ENCODE data around the gene SERPINE2. TPM values are rescaled to one million over a fixed set of nuclear protein-coding genes. Genes with fewer than 3 reads are reported as not detected.

Gene SERPINE2, protein sequence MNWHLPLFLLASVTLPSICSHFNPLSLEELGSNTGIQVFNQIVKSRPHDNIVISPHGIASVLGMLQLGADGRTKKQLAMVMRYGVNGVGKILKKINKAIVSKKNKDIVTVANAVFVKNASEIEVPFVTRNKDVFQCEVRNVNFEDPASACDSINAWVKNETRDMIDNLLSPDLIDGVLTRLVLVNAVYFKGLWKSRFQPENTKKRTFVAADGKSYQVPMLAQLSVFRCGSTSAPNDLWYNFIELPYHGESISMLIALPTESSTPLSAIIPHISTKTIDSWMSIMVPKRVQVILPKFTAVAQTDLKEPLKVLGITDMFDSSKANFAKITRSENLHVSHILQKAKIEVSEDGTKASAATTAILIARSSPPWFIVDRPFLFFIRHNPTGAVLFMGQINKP
- total RNA-seq: 10.9 TPM

DNA sequence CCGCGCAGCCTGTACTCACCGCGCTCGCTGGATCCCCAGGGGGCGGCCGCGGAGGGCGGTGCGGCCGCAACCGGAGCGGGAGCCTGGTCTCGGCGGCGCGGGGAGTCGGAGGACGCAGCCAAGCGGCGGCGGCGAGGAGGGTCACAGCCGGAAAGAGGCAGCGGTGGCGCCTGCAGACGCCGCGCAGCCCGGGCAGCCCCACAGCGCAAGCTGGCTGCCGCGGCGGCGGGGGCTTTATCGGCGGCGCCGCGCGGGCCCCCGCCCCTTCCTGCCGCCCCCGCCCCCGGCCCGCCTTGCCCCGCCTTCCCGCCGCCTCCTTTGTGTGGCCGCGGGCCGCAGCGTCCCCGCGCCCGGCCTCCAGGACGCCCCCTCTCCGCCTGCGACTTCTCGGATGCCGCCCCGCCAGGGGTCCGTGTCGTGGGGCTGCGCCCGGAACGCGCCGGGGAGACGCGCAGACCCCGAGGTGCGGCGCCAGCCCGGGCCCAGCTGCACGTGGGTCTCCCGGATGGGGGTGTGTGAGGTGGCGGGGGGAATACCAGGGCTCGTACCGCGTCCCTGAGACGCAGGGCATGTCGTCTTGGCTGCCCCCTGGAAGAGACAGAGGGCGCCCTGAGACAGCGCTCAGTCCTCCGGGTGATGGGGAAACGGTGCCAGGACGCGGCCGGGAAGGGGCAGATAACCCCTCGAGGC is at the start of gene SERPINE2:
Gene SERPINE2, minus strand, starts transcription at position 207 of the 690 bp plus-strand sequence. CDS start 37,386 bp downstream, outside the sequence.
- DNase-seq (ENCODE audit: low spot score): peak; percentile 53

DNA sequence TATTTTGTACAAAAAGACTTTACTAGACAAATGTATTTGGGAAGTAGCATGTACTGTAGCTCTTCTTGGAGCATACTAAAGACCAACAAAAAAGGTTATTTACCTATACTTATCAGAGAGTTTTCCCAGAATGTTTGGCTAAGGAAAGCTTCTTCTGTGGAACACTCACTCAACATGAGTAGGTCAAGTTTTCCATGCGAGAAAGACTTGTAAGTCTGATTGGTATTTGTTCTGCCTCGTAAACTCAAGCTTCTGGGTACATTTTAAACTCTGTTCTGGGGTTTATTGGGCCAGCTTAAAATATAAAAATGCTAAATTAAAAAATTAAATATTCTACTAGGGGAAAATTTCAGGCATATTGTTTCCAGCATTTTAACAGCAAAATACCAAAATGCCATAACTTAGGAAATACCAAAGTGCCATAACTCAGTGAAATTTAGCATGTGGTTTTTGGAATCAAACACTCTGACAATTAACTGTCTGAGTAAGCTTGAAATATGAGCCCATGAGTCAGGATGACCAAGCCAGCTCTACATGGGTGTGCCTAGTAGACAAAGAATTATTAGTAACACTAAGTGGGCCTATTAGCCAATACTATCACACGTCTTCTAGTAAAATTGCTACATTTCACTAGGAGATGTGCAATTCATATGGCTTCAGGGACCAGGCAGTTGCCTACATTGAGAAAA is 47.3 kb upstream of the SERPINE2 start:
- DNase-seq (ENCODE audit: low spot score): no peak

DNA sequence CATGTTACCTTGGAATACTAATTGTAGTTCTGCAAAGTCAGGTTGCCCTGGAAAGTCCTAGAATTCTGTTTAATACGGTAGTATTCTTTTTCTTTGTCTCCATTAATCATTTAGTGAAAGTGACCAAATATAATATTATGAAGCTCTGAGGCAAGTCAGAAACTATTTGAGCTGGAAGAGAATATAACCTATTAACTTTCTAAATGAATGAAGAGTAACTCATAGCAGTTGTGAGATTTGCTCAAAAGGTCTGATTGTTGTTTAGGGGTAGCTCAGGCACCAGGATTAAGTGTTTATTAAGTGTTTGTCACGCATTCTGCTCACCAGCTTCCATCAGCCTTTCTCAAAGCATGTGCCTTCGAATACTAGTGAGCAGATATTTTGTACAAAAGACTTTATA is 46.7 kb upstream of the SERPINE2 start:
- no peak for DNase-seq (ENCODE audit: low spot score)

DNA sequence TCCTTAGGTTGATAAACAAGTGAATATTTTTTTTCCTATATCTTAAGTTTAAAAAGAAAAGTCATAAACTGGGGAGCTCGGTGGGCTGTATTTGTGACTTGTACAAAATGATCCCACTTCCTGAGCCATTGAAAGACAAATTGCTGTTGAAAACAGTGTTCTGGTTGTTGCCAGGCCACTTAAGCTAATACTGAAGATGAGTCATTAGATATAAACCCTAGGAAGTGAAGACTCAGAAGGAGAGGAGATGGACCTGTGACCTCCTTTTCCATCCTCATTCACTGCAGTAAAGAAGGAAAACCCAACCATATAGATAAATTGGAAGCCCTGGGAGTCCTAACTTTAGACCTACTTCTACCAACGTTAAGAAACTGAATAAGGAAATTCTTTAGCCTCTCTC is 46.2 kb upstream of the SERPINE2 start:
- no peak for DNase-seq (ENCODE audit: low spot score)

DNA sequence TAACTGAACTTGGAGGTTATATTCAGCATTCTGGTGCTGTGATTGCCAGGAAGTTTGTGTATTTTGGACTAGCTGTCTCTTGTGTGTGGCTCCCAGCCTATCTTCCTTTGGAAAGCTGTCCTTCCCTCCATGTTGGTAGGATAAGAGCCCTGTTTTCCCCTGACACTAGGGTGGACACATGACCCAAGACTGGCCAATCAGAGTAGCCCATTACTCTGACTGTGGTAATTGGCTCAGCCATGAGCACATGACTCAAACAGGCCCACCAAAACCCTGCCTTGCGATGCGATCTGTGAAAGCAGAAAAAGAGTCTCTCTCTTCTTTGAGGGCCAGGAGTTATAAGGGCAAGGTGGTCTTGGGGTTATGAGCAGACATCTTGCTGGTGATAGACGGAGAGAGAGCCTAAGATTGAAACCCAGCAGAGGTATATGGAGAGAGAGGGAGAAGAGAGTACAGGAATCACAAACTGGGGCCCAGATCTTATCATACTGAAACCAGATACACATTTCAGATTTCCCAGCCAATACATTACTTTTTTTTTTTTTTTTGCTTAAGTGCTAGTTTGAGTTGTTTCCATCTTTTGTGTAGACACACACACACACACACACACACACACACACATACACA is 45.3 kb upstream of the SERPINE2 start:
- no peak for DNase-seq (ENCODE audit: low spot score)

DNA sequence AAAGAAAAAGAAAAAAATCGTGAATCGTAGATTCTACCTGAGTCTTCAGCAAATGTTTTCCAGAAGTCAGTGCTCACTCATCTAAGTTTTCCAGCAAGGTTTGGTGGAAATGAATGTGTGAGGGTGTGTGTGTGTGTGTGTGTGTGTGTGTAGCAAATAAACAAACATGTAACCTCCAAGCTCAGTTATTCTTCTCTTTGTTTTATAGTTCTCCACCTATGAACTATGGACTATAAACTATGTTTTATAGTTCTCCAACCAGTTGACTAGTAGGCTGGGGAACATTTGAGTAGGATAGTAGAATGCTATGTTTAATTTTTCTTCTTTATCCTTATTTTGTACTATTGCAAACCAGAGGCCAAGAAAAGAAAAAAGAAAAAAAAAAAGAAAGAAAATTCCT is 44.6 kb upstream of the SERPINE2 start:
- no peak for DNase-seq (ENCODE audit: low spot score)

DNA sequence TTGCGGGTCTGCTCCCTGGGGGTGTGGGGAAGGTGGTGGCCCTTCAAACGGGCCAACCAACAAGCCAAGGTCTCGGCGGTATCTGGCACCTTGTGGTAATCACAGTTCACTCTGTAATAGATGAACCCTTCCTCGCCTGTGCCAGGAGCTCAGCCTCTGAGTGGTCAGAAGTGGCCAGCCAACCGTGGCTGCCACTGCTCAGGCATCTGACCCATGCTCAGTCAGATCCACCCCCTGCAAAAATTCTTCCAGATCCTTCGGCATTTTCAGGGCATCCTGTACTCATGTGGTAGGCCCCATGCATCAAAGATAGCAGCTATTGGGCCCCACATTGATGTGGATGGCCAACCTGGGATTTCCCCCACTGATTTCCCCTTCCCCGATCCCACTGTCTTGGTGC is 39.6 kb upstream of the SERPINE2 start:
- DNase-seq (ENCODE audit: low spot score): no peak

DNA sequence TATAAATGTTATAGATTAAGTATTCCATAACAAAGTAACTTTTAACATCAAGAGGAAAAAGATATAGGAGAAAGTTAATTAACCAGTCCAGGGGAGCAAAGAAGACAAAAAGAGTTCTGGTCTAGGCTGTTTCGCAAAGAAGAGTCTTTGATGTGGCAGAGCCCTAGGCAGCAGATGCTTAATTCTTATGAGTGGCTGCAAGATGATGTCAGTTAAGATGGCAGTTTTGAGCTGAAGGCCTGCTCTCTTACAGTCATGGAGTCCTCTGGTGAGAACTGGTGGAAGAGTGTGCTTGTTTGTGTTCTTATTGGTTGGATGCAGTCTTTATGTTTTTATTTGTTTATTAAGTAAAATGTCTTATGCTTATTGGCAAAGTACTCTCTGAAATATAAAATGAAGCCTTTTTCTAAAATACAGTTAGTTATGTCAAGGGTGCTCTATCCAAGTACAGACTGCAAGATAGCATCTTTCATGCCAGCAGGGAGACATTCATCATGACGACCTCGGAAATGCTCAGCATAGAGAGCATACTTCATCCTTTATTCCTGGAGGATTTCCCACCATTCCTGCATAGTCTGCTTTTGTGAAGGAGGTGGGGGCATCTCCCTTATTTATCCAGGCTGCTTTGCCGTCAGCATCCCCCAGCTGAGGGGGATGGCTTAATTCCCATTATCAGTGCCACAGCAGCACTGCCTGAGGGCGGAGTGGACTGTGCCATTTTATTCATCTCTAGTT is 38.9 kb upstream of the SERPINE2 start:
- DNase-seq (ENCODE audit: low spot score): no peak

DNA sequence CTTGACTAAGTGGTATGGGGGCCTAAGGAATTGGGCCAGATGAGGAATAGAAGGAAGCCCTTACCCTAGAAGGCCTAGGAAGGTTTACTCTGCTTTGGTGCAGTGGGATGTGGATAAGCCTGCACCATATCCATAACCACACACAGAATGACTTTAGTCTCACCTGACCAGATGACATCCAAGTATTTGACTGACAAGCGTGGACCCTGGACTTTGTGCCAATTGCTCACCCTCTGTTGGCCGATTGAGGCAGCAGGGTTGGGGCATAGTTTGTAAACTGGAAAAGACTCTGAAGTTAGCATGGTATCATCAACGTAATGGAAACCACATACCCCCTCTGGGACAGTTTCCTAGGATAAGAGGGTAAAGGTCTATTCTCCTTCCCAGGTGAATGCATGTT is 36.5 kb upstream of the SERPINE2 start:
- no peak for DNase-seq (ENCODE audit: low spot score)

DNA sequence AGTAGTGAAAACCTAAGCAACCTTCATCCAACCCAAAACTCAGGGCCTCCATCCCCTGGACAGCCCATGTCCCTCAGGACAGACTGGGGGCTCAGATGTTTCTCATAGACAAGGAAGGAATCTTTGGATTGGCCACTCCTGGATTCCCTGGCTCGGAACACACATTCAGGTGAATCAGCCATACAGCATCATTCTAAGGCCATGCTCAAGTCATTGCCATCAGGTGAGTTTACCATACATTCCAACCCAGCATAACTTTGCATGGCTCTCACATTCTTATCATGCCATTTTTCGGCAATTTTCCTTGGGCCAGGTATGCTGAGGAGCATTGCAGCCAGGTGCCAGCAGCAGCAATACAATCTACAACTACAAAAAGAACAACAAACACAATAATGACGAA is 34.6 kb upstream of the SERPINE2 start:
- no peak for DNase-seq (ENCODE audit: low spot score)

DNA sequence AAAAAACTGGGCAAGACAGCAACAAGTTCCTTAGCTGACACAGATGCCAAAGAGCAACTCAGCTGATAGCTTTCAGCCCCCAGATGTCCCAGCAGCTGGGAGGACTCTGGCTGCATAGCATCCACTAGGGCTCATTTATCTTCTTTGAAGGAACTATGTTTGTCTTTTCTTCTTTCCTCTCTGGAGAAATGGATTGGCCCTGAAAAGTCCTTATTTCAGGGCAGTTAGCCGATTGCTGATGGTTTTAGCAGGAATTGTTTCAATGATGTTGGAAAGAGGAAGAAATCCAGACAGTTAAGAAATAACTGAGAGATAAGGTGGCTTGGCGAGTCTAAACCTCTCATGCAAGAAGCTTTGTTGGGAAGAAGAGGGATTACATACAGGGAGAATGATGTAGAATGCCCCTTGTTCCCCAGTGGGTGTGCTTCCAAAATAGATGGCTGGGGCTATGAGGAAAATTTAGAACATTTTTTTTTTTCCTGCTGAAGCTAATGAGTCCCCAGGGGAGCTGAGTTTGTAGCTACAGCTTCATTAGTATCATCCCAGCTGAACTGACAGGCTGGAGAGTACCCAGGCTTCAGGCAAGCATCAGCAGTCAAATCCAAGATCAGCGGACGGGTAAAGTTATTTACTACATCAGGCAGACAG is 33.6 kb upstream of the SERPINE2 start:
- no peak for DNase-seq (ENCODE audit: low spot score)

DNA sequence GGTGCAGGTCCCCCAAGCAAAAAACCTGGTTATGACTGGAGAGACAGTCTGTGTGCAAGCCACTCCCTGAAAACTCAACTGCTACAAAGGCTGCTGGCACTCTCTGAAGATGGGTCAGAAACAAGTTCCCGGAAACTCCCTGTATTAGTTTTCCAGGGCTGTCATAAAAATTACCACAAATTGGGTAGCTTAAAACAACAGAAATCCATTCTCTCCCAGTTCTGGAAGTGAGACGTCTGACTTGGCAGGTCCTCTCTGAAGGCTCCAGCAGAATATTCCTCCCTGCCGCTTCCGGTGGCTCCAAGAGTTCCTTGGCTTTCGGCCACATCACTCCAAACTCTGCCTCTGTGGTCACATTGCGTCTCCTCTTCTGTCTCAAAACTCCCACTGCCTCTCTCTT is 30.1 kb upstream of the SERPINE2 start:
- DNase-seq (ENCODE audit: low spot score): no peak

DNA sequence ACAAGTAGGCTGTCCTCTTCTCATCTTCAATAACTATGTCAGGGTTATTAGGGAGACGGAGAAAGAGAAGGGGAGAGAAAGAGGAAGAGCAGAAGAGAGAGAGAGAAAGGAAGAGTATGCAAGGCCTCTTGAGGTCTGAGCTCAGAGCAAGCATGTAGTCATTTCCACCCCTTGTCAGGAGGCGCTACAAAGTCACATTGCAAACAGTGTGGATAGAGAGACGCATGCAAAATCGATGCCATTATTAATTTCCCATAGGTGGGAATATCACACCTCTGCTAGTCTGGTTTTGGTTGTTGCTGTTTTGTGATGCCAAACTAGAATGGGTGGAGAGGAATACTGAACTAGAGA is 24.2 kb upstream of the SERPINE2 start:
- DNase-seq (ENCODE audit: low spot score): no peak

DNA sequence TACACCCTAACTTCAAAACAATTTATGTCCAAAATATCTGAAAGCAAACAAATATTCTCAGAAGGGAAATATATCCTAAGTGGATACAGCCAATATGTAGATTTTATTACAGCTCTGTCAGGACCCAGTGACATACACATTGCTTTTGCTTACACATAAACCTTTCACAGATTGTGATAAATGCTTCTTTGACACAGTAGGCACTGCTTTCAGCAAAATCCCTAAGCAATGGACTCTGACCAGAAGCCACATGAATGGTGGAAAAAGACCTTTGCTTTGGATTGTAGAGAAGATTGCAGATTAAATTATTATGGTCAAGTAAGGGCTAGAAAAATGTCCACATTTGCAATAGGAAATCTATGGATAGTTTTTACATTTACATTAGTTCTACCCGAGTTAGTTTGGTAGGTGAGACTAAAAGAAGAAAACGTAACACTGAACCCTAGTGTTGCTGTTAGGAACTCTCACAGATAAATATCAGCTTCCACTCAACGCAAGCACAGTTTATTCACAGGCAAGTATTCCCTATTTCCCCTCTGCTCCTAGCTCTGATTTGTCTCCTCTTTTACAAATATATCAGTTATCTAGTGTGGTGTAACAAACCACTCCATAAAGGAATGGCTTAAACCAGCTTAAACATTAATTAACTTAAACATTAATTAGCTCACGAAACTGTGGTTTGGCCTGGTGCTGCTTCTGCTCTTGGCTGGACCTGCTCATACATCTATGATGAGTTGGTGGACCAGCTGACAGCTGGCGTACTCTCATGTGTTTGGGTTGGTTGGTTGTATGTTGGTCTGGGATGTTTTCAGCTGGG is 23.6 kb upstream of the SERPINE2 start:
- no peak for DNase-seq (ENCODE audit: low spot score)

DNA sequence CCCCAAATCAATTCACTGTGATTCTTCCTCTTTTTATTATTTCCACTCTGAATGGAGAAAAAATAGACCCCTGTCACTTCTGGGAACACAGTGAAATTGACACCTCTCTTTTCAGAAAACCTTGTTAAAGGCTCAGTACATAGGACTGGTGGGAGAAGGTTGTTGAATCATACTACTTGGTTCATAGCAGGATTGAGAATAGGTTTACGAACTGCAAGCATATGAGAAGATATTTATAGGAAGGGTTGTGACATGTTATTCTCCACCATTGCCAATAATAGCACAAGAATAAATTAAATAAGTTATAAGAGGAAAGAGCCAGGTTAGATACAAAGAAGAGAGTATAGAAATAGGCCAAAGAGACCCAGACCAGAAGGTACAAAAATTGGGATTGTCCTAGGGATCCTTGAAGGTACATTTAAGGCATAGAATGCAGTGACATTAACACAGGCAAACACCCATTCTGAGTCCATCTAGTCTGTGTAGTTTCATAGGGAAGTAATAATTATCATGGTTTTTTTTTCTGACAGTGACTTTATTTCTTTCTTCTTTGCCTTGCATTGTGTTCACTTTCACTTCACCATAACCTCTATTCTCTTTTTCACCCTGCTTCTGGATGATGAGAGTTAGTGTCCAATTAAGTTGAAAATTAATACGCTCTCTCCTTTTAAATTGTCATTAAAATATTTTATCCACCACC is 21.8 kb upstream of the SERPINE2 start:
- DNase-seq (ENCODE audit: low spot score): no peak

DNA sequence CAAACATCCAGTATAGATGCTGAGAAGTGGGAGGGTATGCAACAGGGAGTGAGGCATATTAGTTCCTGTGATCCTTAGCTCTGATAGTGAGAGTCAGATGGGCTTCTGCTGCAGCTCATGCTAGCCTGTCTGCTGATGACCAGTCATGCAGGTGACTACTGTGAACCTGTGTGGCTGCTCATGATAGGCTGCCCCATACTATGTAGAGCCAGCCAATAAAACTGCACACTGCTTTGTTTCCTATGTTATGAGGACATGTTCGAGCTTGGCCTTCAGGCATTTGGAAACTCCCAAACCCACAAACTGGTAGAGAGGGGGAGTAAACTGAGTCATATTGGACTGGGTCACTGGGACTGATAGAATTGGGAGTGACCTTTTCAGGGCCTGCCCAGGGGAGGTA is 20.1 kb upstream of the SERPINE2 start:
- DNase-seq (ENCODE audit: low spot score): no peak

DNA sequence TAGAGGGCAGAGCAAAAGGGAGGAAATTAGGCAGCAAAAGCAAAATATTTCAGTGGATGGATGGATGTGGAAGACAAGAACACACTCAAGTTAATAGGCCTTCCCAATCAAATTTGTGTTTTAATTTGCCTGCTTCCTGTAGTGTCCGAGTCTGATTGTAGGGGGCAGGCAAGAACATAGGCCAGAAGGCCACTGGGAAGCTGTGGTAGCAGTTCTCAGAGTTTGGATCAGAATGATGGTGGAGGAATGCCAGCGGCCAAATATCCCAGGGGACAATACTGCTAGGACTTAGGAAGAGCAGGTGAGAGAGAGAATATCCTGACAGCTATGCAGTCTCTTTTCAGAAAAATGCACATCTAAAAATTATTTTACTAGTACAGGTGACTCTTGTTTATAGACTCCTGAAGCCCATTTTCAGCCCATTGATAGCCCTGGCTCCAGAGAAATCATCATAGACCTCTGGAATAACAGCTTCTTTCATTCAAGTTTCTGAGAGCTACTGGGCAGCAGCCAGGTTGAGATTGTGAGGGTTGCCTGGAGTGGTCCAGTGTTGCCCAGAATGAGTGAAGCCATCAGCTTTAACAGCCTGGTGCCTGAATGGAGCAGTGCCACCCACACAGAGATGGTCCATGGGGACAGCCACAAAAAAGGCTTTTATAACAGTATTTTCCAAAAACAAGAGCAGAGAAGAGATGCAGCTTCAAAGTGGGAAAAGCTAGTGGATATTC is 19.1 kb upstream of the SERPINE2 start:
- DNase-seq (ENCODE audit: low spot score): no peak

DNA sequence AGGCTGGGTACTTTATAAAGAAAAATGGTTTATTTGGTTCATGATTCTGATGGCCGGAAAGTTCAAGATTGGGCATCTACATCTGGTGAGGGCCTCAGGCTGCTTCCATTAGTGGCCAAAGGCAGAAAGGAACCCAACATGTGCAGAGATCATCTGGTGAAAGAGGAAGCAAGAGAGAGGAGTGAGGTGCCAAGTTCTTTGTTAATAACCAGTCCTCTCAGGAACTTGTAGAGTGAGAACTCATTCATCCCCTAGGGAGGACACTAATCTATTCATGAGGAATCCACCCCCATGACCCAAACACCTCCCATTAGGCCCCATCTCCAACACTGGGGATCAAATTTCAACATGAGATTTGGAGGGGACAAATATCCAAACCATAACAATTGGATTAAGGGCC is 17.8 kb upstream of the SERPINE2 start:
- no peak for DNase-seq (ENCODE audit: low spot score)

DNA sequence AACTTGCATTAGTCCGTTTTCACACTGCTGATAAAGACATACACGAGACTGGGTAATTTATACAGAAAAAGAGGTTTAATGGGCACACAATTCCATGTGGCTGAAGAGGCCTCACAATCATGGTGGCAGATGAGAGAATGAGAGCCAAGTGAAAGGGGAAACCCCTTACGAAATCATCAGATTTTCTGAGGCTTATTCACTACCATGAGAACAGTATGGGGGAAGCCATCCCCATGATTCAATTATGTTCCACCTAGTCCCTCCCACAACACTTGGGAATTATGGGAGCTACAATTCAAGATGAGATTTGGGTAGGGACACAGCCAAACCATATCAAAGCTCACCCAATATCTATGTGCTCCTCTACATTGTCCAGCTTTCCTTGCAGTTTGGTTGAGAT is 16.0 kb upstream of the SERPINE2 start:
- no peak for DNase-seq (ENCODE audit: low spot score)
